ENCODE measurements around the gene PLXNC1.

DNA sequence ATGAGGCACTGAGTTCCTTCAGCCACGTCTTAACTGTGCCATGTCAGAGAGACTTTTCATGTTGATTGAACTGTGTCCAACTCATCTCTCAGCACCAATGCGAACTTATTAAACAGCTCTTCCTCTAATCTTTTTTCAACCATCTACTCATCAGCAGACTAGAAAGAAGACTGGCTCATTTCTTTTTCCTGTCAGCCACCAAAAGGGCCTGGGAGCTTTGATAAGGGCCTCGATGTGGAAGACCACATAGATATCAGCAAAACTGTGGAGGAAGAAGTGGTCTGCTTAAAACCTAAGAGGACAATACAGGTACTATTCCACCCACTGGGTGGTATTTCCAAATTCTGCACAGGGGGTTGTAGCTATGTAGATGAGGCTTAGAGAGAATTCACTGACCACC lies 3.6 kb upstream of the PLXNC1 start:
- TF ChIP-seq, protein P1, sequence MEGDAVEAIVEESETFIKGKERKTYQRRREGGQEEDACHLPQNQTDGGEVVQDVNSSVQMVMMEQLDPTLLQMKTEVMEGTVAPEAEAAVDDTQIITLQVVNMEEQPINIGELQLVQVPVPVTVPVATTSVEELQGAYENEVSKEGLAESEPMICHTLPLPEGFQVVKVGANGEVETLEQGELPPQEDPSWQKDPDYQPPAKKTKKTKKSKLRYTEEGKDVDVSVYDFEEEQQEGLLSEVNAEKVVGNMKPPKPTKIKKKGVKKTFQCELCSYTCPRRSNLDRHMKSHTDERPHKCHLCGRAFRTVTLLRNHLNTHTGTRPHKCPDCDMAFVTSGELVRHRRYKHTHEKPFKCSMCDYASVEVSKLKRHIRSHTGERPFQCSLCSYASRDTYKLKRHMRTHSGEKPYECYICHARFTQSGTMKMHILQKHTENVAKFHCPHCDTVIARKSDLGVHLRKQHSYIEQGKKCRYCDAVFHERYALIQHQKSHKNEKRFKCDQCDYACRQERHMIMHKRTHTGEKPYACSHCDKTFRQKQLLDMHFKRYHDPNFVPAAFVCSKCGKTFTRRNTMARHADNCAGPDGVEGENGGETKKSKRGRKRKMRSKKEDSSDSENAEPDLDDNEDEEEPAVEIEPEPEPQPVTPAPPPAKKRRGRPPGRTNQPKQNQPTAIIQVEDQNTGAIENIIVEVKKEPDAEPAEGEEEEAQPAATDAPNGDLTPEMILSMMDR (conservative IDR thresholded peaks at IDR 0.05 in 1 of 2, IDR thresholded peaks at IDR 0.05 in 1 of 2; ENCODE audit: low read depth in 1 of 2, low read length in 2 of 2): no peak
- no peak for TF ChIP-seq EZH2 (IDR thresholded peaks at IDR 0.05; ENCODE audit: low read length, missing control alignments)

Measured in fibroblast of lung (primary cell).